AG09309 (cell line): ENCODE data around the gene SMOC2.
"Not testable (repeated sequence)": the region's sequence is repeated elsewhere in the genome, so short reads cannot be mapped to it uniquely, and the experiment has no call there.

Experiments used
- DNase-seq: peaks from one replicate; pipeline ENCODE4 v3.0.0-alpha.2; 2010; ENCODE audit warnings: low read depth
- H3K4me3 ChIP-seq: 2 replicates; pipeline ENCODE4 v1.5.1; 2011; ENCODE audit warnings: mild to moderate bottlenecking, low read depth, low read length, moderate library complexity; ENCODE audit not compliant: control insufficient read depth
- CTCF ChIP-seq: IDR thresholded peaks from 2 replicates; pipeline ENCODE4 v1.5.1; 2011; ENCODE audit warnings: mild to moderate bottlenecking, low read depth, low read length, inconsistent platforms; ENCODE audit not compliant: insufficient read depth, control insufficient read depth; ENCODE audit errors: missing control alignments

SMOC2 gene

GRCh38 chr6:168563656-168564055, 122.7 kb downstream of the SMOC2 start:
- H3K4me3 ChIP-seq: no peak overlapping the region
- TF ChIP-seq CTCF: no peak
- DNase-seq: no peak

- DNase-seq: no peak
- H3K4me3 ChIP-seq: no peak overlapping the region
- TF ChIP-seq CTCF: no peak
Measured at GRCh38 chr6:168565112-168565511, 124.1 kb downstream of the SMOC2 start.

- DNase-seq: no peak
- no peak overlapping the region for H3K4me3 ChIP-seq
- TF ChIP-seq CTCF: no peak
Measured at GRCh38 chr6:168570211-168570610, 129.2 kb downstream of the SMOC2 start.

GRCh38 chr6:168571268-168571667, 130.3 kb downstream of the SMOC2 start:
- DNase-seq: no peak
- TF ChIP-seq CTCF: no peak
- H3K4me3 ChIP-seq: no peak overlapping the region

- DNase-seq, H3K4me3 ChIP-seq: not testable (repeated sequence)
Measured at GRCh38 chr6:168573276-168573835, 132.4 kb downstream of the SMOC2 start.

- TF ChIP-seq CTCF: no peak
- DNase-seq: no peak
- H3K4me3 ChIP-seq: no peak overlapping the region
Measured at GRCh38 chr6:168574075-168574698, 133.2 kb downstream of the SMOC2 start.

GRCh38 chr6:168574699-168575195, 133.8 kb downstream of the SMOC2 start:
- DNase-seq: no peak
- no peak overlapping the region for H3K4me3 ChIP-seq
- TF ChIP-seq CTCF: no peak
